CD4-positive, alpha-beta T cell treated with Interleukin-1 beta for 1 hour (primary cell): ENCODE data around the gene SLC25A33.

Experiments
- DNase-seq, 2 donors: peaks; one replicate each; pipeline ENCODE4 v3.0.0-alpha.2; 2020 to 2022

SLC25A33 gene

DNA sequence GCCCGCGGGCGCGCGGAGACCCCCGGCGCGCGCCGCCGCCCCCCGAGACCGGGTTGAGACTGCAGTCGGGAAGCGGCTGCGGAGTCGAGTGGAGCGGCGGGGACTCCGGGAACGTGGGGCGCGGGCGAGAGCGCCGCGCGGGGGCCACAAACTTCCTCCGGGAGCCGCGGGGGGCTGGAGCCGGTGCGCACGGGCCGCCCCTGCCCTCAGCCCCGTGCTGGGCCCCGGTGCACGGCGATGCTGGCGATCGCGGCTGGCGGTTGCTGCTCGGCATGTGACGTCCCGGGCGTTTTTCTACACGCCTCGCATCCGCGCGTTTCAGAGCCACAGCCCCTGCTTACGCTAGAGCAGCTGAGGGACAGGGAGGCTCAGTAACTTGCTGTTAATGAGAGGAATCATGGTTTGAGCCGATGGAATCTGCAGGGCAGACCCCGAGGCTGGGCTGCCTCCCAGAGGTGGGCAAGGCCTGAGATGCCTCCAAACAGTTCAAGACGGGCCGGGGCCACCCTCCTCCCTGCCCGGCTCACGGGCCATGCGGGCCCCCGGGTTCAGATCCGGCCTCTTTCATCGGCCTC, 50.0 kb downstream of the SLC25A33 start:
- DNase-seq: peak; percentile 23 to 31

GRCh38 chr1:9589719-9590157, 50.5 kb downstream of the SLC25A33 start:
- no peak for DNase-seq

- DNase-seq: no peak
Observed at GRCh38 chr1:9590201-9590600, 50.9 kb downstream of the SLC25A33 start.

GRCh38 chr1:9590945-9591668, 51.8 kb downstream of the SLC25A33 start:
- no peak for DNase-seq

DNA sequence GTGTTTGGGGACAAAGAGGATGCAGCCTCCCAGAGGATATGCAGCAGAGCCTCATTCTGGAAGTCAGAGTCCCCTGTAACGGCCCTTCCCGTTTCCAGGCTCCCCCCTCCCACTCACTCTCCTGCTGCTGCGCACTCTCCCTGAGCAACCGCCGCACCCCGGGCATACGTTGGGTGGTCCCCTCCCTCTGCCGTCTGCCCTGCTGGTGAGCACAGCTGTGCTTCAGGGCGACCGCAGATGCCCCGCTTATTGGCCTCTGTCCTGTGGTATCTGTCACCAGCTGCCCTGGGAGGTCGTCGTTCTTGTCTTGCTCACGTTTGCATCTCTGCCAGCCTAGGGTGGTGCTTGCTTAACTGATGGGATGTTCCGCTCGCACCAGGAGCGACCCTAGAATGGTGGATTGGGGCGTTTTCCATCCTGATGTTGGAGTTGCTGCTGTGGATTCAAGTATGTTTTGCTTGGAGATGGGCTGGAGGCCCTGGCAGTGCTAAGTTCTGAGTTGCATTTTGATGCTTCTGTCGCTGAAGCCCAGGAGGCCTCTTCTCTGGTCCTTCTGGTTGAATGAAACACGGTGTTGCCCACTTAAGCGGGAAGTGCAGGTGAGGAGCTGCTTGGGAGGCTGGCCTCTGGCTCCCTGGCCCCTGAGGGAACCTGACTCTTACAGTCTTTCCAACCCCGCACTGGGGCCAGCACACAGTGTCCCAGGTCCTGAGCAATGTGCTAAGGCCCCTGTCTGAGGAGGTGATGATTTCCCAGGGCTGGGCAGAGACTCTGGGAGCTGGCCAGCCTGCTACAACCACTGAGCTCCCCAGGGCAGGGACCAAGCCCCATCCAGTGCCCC, 52.6 kb downstream of the SLC25A33 start:
- no peak for DNase-seq

- no peak for DNase-seq
Observed at GRCh38 chr1:9592510-9593075, 53.3 kb downstream of the SLC25A33 start.

DNA sequence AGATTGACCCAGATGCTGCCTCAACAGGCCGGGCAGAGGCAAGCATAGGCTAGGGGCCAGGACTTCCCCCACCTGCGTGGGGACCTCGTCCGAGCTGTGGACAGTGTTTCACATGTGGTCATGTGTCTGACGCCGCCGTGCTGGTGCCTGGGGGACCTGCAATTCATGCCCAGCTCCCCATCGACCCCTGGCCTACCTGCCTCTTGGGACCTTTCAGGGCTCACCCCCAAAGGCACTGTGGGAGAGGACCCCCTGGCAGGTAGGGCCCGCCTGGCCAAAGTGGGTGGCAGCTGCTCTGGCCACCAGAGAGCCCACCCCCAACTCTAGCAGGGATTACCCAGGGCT, 53.9 kb downstream of the SLC25A33 start:
- no peak for DNase-seq

- DNase-seq: peak; percentile 25 to 53
Observed at GRCh38 chr1:9593492-9594465, 54.5 kb downstream of the SLC25A33 start.

DNA sequence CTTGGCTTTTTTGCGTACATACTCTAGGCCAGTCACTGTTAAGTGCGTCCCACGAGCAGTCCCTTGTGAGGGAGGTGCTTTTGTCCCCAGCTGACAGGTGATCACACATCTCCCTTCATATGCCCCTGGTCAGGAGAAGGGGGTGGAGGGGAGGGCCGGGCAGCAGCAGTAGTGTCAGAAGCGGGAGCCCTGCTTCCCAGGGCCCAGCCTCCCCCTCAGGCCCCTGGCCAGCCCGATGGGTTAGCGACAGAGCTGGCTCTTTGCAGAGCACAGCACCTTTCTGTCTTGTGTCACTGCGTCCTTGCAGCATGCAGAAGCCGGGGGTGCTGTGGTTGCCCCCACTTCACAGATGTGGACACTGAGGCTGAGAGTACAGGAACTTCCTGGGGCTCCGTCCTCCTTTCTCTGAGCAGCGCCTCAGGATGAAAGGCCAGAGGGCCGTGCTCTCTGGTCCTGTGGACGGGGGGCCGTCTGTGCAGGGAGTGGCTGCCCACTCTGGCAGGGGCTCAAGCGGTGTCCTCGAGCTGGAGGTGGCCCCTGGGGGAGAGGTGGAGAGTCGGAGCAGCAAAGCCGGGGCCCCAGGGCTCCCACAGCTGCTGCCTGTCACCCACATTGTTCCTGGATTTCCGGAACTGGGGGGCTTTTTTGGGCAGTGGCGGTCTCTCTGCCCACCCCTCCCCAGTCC, 55.3 kb downstream of the SLC25A33 start:
- DNase-seq: no peak

DNA sequence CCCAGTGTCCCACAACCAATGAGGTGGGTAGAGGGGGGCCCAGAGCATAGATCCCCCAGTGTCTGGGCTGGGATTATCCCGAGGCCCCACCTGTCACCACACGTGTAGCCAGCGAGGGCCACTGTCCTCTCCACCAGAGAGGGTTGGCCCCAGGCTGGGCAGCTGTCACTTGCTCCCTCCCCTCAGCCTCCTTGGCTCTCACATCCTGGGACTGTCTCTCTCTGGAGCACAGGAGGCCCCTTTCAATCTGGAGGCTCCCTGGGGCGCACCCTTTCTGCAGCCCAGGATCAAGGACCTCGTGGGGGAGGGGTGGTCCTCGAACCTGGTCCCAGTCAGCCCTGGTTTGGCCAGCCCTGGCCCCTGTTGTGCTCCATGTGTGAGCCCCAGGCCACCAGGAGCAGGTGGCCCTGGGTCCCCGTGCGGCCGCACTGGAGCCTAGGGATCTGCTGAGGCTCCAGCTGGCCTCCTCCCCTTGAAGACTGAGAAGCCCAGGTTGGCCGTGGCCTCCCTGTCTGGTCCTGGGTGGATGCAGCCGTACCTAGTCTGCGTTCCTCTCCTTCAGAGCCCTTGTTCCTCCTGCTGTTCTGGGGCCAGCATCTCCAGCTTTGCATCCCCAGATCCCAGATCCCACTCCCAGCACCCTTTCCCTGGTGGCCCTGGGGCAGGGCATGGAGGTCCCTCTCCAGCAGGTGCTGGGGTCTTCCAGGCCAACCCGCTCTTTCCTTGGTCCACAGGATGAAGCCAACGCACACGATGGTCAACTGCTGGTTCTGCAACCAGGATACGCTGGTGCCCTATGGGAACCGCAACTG, 56.1 kb downstream of the SLC25A33 start:
- DNase-seq: no peak

GRCh38 chr1:9595968-9596340, 56.7 kb downstream of the SLC25A33 start:
- DNase-seq: no peak

GRCh38 chr1:9596415-9597123, 57.3 kb downstream of the SLC25A33 start:
- no peak for DNase-seq

DNA sequence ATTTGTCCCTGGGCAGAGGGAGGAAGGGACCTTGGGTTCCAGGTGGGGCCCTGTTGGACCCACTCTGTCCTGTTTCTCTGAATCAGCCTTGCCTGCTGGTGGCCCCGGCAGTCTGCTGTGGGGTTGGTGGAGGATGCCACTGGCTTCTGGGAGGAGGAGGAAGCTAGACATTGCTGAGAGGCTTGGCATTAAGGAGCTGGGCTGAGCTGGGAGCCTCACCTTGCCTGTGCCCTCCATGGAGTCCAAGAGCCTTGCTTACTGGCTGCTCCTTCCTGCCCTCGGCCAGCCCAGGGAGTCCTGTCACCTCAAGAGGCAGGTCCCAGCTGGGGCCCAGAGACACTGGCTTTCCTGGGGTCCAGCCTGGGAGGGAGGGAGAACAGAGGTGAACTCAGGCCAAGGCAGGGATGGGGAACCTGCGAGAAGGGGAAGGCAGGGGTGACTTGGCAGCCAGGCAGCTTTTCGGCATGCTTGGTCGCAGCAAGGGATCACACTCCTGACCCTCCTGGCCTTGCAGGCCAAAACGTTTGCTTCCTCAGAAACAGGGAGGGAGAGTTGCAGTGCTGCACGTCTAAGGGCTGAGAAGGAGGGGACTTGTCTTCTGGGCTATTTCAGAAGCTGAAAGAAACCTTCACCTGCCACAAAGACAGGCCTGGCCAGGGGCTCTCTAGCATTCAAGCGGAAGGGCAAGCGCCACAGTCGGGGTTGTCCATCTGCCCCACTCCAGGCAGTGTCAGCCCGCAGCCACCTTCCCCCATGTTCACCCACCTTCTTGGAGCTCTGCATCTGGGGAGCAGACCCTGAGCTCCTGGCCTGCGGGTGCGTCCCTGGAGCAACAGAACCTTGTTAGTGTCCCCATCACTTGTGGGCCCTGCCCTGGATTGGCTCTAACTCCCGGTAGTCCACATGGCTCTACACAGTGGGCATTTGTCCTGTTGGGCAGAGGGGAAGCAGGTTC, 58.4 kb downstream of the SLC25A33 start:
- no peak for DNase-seq

DNA sequence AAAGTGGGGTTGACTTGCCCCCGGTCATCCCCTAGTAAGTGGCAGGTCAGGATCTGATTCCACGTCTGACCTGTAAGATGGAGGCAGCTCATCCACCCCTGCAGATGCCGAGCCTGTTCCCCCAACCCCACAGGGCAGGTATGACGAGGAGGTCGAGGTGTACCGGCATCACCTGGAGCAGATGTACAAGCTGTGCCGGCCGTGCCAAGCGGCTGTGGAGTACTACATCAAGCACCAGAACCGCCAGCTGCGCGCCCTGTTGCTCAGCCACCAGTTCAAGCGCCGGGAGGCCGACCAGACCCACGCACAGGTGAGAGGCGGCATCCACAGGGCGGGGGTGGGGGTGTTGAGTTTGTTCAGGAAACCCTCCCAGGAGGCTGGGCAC, 59.0 kb downstream of the SLC25A33 start:
- no peak for DNase-seq

DNA sequence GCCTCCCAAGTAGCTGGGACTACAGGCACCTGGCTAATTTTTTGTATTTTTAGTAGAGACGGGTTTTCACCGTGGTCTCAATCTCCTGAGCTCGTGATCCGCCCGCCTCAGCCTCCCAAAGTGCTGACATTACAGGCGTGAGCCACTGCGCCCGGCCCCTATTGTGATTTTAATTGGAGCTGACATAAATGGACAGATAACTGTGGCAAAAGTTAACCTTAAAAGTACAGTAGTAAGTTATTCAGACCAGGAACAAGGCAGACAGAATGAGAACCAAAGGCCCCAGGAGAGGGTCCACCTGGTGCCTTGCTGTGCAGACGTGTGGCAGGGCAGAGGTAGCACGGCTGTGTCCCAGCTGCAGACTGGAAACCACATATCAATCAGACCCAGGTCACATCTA, 60.5 kb downstream of the SLC25A33 start:
- DNase-seq: no peak

- no peak for DNase-seq
Observed at GRCh38 chr1:9600861-9601834, 61.9 kb downstream of the SLC25A33 start.

GRCh38 chr1:9601942-9602793, 62.9 kb downstream of the SLC25A33 start:
- no peak for DNase-seq
